ENCODE results near the gene CLCN4.
A peak's percentile ranks its signal among the peaks of the same experiment; 100 is the strongest.

CLCN4 gene

DNA sequence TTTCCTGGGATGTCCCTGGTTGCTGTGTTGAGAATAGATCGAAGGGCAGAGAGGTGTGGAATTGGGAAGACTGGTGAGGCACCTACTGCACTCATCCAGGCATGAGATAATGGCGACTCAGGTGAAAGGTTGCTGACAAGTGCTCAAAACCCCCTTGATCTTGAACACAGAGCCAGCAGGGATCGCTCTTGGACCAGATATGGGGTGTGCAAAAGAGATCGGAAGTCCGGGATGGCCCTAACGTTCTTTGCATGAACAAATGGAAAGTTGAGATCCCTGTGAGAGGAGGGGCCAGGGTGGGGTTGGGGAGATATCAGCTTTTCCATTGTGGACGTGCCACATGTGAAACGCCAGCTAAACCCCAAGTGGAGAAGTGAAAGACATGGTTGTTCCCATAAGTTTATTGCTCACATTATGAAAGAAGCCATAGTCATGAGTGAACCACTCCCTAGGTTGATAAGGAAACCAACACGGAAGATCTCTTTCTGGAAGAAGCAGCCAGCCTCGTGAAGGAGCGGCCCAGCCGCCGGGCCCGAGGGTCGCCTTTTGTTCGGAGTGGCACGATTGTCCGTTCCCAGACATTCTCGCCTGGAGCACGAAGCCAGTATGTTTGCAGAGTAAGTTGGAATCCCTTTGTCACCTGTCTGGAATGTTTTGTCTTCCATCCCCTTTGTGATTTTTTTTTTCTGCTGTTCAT lies 22.6 kb upstream of the CLCN4 start:
- DNase-seq: no peak

DNA sequence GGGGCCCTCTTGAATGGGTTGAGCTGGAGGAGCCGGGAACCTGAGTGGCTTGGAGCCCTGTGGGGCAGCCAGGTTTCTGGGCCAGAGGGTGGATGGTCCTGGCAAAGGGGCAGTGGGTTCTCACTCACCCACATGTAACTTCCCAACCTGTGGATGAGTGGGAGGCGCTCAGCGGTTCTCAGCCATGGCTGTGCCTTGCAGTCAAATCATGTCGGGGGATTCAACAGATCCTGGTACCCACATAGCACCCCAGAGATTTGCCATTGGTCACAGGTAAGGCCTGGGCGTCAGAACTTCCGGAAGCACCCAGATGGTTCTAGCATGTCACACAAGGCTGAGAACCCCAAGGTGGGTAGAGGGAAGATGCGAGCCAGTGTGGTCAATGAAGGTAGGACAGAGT lies 21.9 kb upstream of the CLCN4 start:
- no peak for DNase-seq

- no peak for DNase-seq
Measured at GRCh38 chrX:10135561-10136399, 21.0 kb upstream of the CLCN4 start.

DNA sequence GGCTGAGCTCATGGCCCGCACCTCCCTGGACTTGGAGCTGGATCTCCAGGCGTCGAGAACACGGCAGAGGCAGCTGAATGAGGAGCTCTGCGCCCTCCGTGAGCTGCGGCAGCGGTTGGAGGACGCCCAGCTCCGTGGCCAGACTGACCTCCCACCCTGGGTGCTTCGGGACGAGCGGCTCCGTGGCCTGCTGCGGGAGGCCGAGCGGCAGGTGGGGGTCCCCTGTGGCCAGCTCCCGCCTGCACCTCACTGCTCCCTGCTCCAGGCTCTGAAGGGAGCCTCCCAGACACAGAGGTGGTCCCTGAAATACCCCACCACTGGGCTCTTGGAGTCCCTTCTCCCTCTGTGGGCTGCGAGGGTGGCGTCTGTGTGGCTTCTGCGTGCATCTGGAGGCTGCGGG lies 18.0 kb upstream of the CLCN4 start:
- DNase-seq: no peak

DNA sequence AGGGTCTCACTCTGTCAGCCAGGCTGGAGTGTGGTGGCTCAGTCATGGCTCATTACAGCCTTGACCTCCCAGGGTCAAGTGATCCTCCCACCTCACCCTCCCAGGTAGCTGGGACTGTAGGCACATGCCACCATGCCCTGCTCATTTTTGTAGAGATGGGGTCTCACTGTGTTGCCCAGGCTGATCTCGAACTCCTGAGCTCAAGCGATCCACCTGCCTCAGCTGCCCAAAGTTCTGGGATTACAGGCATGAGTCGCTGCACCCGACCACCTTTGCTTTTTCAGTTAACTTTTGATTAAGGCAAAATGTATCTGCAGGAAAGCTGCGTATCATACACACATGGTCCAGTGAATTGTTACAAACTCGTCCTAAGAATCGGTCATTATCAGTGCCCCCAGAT lies 16.5 kb upstream of the CLCN4 start:
- no peak for DNase-seq

DNA sequence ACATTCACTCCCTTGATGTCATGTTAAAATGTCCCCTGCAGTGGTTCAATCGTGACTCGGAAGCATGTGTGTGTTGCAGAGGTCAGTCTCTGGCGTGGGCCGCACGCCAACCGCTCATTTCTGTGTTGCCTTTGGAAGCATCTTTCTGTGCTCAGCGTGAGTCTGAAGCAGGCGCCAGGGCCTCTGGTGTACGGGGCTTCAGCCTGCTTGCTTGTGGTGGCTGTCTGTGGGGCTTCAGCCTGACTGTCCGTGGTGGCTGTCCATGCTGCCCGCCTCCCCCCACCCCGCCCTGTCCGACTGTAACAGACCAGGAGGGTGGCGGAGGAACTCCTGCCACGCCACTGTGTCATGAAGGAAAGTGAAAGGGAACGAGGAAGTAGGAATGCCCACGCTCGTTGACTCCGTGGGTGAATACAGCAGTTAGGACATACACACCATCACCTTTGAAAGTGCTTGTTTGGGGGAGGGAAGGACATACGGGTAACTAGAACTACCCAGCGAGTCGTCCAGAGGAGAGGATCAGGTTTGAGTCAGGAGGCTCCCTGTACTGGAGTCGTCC lies 14.7 kb upstream of the CLCN4 start:
- DNase-seq: no peak

- no peak for DNase-seq
Measured at GRCh38 chrX:10143071-10143983, 13.4 kb upstream of the CLCN4 start.

DNA sequence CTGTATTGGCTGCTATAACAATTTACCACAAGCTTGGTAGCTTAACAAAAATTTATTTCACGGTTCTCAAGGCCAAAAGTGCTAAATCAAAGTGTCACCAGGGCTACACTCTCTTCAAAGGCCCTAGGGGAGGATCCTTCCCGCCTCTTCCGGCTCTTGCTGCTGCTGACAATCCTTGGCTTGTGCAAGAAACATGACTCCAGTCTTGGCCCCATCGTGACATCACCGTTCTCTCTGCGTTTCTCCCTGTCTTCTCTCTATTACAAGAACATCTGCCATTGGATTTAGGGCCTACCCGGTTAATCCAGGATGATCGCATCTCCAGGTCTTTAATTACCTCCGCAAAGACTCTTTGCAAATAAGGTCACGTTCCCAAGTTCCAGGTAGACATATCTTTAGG lies 10.4 kb upstream of the CLCN4 start:
- no peak for DNase-seq

DNA sequence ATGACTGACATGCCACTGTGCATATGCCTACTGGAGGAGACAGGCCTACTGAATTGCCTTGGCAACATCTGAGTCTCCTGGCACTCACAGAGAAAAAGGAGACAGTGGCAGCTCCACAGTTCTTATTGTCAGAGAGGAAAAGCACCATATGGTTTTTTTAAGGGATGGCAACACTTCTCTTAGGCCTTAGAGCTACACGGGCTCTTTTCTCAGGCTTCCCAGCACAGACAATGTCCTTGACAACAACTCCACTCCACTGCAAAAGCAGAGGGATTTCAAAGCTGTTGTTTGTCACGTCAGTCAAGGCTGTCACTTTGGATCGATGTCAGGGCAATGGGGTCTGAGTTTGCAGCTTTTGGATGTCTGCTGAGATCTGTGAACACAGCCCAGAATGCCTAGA lies 4.7 kb upstream of the CLCN4 start:
- no peak for DNase-seq

GRCh38 chrX:10155137-10155536 lies 1.6 kb upstream of the CLCN4 start:
- DNase-seq: no peak

- no peak for DNase-seq
Measured at GRCh38 chrX:10157032-10157341, 212 bp downstream of the CLCN4 start.

- DNase-seq: no peak
Measured at GRCh38 chrX:10157543-10157942, 768 bp downstream of the CLCN4 start.

DNA sequence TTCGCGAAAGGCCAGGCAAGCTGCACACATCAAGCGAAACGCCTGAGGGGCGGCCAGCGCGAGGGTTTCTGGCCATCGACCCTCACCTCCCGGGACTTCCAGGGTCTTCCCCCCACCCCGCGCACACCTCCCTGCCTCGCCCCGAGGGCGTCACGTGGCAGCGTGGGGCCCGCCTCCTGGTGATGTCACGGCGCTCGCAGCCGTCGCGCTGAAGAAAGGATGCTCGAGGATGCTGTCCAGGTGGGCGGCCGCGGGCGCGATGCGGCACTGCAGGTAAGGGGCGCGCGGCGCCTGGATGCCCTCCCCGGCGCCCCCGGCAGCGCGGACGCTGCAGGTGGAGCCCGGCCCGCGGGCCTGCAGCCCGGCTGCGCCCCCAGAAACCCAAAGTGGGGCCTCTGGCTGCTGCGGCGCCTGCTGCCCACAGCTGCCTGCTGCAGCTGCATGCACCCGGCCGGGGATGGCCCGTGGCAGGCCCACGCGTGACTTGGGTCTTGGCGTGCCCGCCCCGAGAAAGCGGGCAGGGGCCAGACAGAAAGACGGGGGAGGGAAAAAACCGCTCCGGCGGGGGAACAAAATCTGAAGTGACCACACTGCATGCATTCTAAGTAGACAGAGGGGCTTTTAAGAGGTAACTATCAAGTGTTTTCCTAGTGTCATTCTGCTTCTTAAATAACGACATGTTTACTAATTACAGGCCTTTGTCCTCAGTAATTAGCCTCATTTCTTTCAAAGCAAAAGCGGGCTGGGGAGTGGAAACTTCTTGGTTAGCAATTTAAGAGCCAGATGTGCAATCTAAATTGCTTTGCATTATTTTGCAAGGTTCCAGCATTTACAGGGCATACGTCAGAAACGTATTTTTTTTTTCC lies 1.7 kb downstream of the CLCN4 start:
- peak; percentile 3 to 6 for DNase-seq

DNA sequence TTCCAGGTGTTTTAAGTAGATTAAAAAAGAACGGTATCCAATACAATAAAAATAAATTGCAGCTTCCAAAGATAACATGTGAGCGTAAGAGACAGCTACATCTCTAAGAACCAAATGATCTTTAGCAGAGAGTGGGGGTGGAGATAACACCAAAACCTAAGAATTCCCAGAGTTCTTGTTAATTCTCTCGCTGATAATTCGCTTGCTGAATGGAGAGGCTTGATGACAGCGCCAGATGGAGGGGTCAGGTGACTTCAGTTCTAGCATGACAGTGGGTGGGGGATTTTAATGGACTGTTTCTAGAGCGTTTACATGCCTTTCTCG lies 2.3 kb downstream of the CLCN4 start:
- no peak for DNase-seq

- no peak for DNase-seq
Measured at GRCh38 chrX:10160211-10160610, 3.4 kb downstream of the CLCN4 start.

DNA sequence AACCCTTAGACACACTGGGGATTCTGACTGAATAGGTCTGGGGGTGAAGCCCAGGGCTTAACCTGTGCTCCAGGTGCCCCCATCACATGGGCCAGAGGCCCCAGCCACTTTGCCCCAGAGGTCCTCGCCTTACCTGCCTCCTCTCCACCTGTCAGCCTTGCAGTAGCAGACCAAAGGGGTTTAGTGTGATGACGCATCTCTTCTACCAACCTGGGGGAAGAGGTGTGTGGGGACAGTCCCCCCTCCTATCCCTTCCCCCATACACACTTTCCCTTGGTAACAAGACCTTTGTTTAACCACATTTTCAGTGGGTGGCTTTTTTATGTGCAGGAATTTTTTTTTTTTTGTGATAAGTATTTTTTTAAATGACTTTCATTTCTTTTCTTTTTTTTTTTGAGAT lies 6.3 kb downstream of the CLCN4 start:
- no peak for DNase-seq

DNA sequence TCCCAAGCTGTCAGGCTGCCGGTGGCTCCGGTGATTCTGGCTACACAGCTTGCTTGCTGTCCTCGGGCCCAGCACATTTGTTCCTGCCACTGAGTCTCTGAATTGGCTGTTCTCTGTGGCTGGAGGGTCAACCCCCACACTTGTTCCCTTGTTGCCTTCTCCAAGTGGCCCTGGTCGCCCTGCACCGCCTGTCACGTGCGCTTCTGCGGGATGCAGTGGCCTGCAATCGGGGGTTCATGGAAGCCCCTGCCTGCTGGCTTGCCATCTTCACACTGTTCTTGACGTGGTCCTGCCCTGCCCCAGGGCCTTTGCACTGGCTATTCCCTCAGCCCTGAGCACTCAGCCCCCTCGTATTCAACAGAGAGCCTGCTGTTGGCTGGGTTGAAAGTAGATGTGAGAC lies 8.1 kb downstream of the CLCN4 start:
- DNase-seq: no peak

GRCh38 chrX:10165580-10166247 lies 8.9 kb downstream of the CLCN4 start:
- DNase-seq: no peak

- DNase-seq: no peak
Measured at GRCh38 chrX:10166248-10166716, 9.5 kb downstream of the CLCN4 start.

GRCh38 chrX:10166731-10167151 lies 10.0 kb downstream of the CLCN4 start:
- no peak for DNase-seq

- no peak for DNase-seq
Measured at GRCh38 chrX:10167573-10167972, 10.8 kb downstream of the CLCN4 start.

GRCh38 chrX:10168226-10168625 lies 11.5 kb downstream of the CLCN4 start:
- no peak for DNase-seq

All from activated CD4-positive, alpha-beta T cell treated with anti-CD3 and anti-CD28 coated beads, Interleukin-2, amount 50 U/mL, for 48 hours (primary cell).